Endothelial cell of umbilical vein (primary cell): ENCODE data around the gene RUNX2. TPM values are rescaled to one million over a fixed set of nuclear protein-coding genes. Genes with fewer than 3 reads are reported as not detected.

Experiments used
- BruUV-seq: library from RNA; stranded (reverse); fragments of 400-500 nt; replicated peaks from 2 replicates; lab custom pipeline; 2021; lab: Mats Ljungman, UMichigan
- CTCF ChIA-PET: fragments of 300-600, 350-600 bp; sonication (Branson Sonifier 250); formaldehyde crosslinking; loops from one replicate; lab custom pipeline; 2021; ENCODE audit warnings: antibody characterized with exemption, inconsistent platforms; lab: Charles Lee
- POLR2A ChIA-PET: fragments of 300-600, 350-600 bp; sonication (Branson Sonifier 250); formaldehyde crosslinking; loops from one replicate; lab custom pipeline; 2021; ENCODE audit warnings: antibody characterized with exemption, inconsistent platforms; lab: Charles Lee
- DNase-seq: peaks from one replicate; pipeline ENCODE4 v3.0.0-alpha.2; 2011; ENCODE audit warnings: low read depth, low spot score
- FAIRE-seq: peaks from 2 replicates; lab custom pipeline; 2011; peaks lifted over from hg19 to GRCh38; lab: Jason Lieb, UNC
- H2AFZ ChIP-seq: 2 replicates; pipeline ENCODE4 v1.6.0; 2012; ENCODE audit warnings: low read depth, low read length, control low read depth, inconsistent platforms
- H3K27ac ChIP-seq: 2 replicates; pipeline ENCODE4 v1.5.1; 2011; ENCODE audit warnings: low read depth, mild to moderate bottlenecking, control low read depth, low read length, moderate library complexity; ENCODE audit not compliant: insufficient read depth
- H3K27me3 ChIP-seq, 2 experiments: 2 replicates each; pipeline versions ENCODE4 v1.6.0 to v1.6.1; 2011; ENCODE audit warnings: low read length in 2 of 2, mixed read lengths in 1 of 2; ENCODE audit not compliant: control insufficient read depth in 2 of 2, insufficient read depth in 2 of 2
- H3K36me3 ChIP-seq, 2 experiments: 2 replicates in 1 of 2; 3 replicates in 1 of 2; pipeline ENCODE4 v1.5.1; 2011; ENCODE audit warnings: low read length in 2 of 2, mild to moderate bottlenecking in 1 of 2, moderate library complexity in 1 of 2; ENCODE audit not compliant: control insufficient read depth in 2 of 2, insufficient read depth in 2 of 2; ENCODE audit errors: extremely low read depth in 1 of 2
- H3K4me1 ChIP-seq: 3 replicates; pipeline ENCODE4 v1.5.1; 2011; ENCODE audit warnings: mild to moderate bottlenecking, low read length; ENCODE audit not compliant: control insufficient read depth, insufficient read depth; ENCODE audit errors: extremely low read depth
- H3K4me2 ChIP-seq: 2 replicates; pipeline ENCODE4 v1.6.1; 2011; ENCODE audit warnings: low read length, control low read depth, mixed read lengths; ENCODE audit not compliant: insufficient read depth
- H3K4me3 ChIP-seq, 3 experiments: fragments of 200-600 bp in 1 of 3; sonication (generic), shearing (Covaris generic) in 1 of 3; replicated peaks in 1 of 3; 2 replicates each; pipeline ENCODE4 v1.5.1; 2011 to 2016; ENCODE audit warnings: control low read depth in 3 of 3, low read length in 3 of 3, mild to moderate bottlenecking in 2 of 3, inconsistent platforms in 1 of 3, low read depth in 1 of 3, moderate library complexity in 1 of 3; ENCODE audit not compliant: insufficient read depth in 1 of 3
- H3K79me2 ChIP-seq: 2 replicates; pipeline ENCODE4 v1.6.0; 2012; ENCODE audit warnings: low read length, inconsistent platforms; ENCODE audit not compliant: control insufficient read depth, insufficient read depth
- H3K9ac ChIP-seq: replicated peaks from 2 replicates; pipeline ENCODE3; 2011; ENCODE audit warnings: low read length, control low read depth; ENCODE audit not compliant: insufficient read depth; ENCODE audit errors: extremely low read depth
- H3K9me1 ChIP-seq: replicated peaks from 3 replicates; pipeline ENCODE4 v1.6.0; 2011; ENCODE audit warnings: mild to moderate bottlenecking, low read length; ENCODE audit not compliant: control insufficient read depth, insufficient read depth; ENCODE audit errors: extremely low read depth
- H3K9me3 ChIP-seq: replicated peaks from 2 replicates; pipeline ENCODE4 v1.5.1; 2012; ENCODE audit warnings: low read length, inconsistent platforms; ENCODE audit not compliant: control insufficient read depth, insufficient read depth
- H4K20me1 ChIP-seq: replicated peaks from 2 replicates; pipeline ENCODE3; 2011; ENCODE audit warnings: mild to moderate bottlenecking, low read length; ENCODE audit not compliant: control insufficient read depth, insufficient read depth; ENCODE audit errors: extremely low read depth
- CTCF ChIP-seq, 2 donors: IDR thresholded peaks; 1 replicate in 1 of 2; 2 replicates in 1 of 2; pipeline ENCODE4 v1.5.1; 2011; ENCODE audit warnings: low read length in 2 of 2, mild to moderate bottlenecking in 2 of 2, moderate library complexity in 2 of 2, control low read depth in 1 of 2, inconsistent platforms in 1 of 2, low read depth in 1 of 2; ENCODE audit not compliant: insufficient read depth in 1 of 2; ENCODE audit errors: extremely low read depth in 1 of 2
- EZH2 ChIP-seq: IDR thresholded peaks from 2 replicates; pipeline ENCODE4 v1.6.1; 2012; ENCODE audit warnings: borderline replicate concordance, low read depth, mild to moderate bottlenecking, moderate library complexity, low read length, inconsistent platforms; ENCODE audit not compliant: severe bottlenecking
- FOS ChIP-seq: IDR thresholded peaks from 2 replicates; pipeline ENCODE4 v1.6.1; 2011; ENCODE audit warnings: mild to moderate bottlenecking, low read length, moderate library complexity, borderline replicate concordance; ENCODE audit not compliant: insufficient read depth
- GATA2 ChIP-seq: IDR thresholded peaks from 2 replicates; pipeline ENCODE4 v1.7.0; 2011; ENCODE audit warnings: low read depth, mild to moderate bottlenecking, moderate library complexity, mixed read lengths, low read length; ENCODE audit not compliant: insufficient read length, insufficient read depth
- JUN ChIP-seq: IDR thresholded peaks from 2 replicates; pipeline ENCODE4 v1.6.1; 2011; ENCODE audit warnings: borderline replicate concordance, low read depth; ENCODE audit not compliant: insufficient read length, insufficient read depth
- MAX ChIP-seq: IDR thresholded peaks from 2 replicates; pipeline ENCODE4 v1.6.1; 2011; ENCODE audit not compliant: insufficient read depth, insufficient read length
- MYC ChIP-seq: IDR thresholded peaks from one replicate; pipeline ENCODE4 v1.6.1; 2011; ENCODE audit warnings: mild to moderate bottlenecking, low read depth, low read length
- POLR2A ChIP-seq: IDR thresholded peaks from 2 replicates; pipeline ENCODE4 v1.6.1; 2012; ENCODE audit warnings: low read depth, mild to moderate bottlenecking, control low read depth, low read length
- POLR2AphosphoS5 ChIP-seq: IDR thresholded peaks from 2 replicates; pipeline ENCODE4 v1.6.1; 2012; ENCODE audit warnings: low read depth, mild to moderate bottlenecking, control low read depth, low read length, moderate library complexity; ENCODE audit not compliant: insufficient read depth
- dilution Hi-C: fragments of 300-500 bp; cut with MboI; formaldehyde crosslinking; loops from one replicate; pipeline ENCODE4 v1.15.0; 2019; ENCODE audit warnings: low sequenced_read_pairs; ENCODE audit not compliant: extremely low pct_ligation_motif_present
- intact Hi-C: fragments of 100-400 bp; cut with micrococcal nuclease; formaldehyde crosslinking; loops from one replicate; pipeline ENCODE4 v1.10.0; 2022
- polyA plus RNA-seq, 4 experiments: library from polyadenylated mRNA; depleted of rRNA in 3 of 4; stranded (reverse) in 3 of 4; unstranded in 1 of 4; fragments of >200 nt; gene quantifications; 2 replicates each; pipeline versions ENCODE4 v1.2.1 to v1.2.3, GENCODE V29; 2011 to 2012; ENCODE audit warnings: missing spikeins in 1 of 4
- total RNA-seq: library from RNA; stranded (reverse); gene quantifications from 2 replicates; pipeline ENCODE4 v1.2.3, GENCODE V29; 2021

Gene RUNX2
- total and polyA plus RNA-seq, 2 donors (not counting 3 experiments of a cell fraction or from before 2014, with no cell fraction given), result 0.06 TPM; not detected in 1

- Histone ChIP-seq H3K36me3 (no peaks in the 10 kb centered on the region), H3K79me2 (no peaks in the 10 kb centered on the region), H3K4me2 (no peak overlapping the region), H3K4me3 (no peak overlapping the region), H3K27ac (no peak overlapping the region), H3K27me3 (peaks cover 4 to 9% of the 10 kb centered on the region in 2 experiments), H3K9me1 (no peaks in the 10 kb centered on the region), H3K9ac (no peak overlapping the region), H4K20me1 (no peaks in the 10 kb centered on the region), H3K4me1 (no peaks in the 10 kb centered on the region), H2AFZ (no peak overlapping the region), H3K9me3 (no peaks in the 10 kb centered on the region)
- FAIRE-seq, result no peak
- CTCF ChIA-PET, result no interaction called here
- no peak for DNase-seq
- intact Hi-C loops (no loop called here), dilution Hi-C loops (no loop called here)
- no TSS peak for BruUV-seq
- TF ChIP-seq POLR2AphosphoS5, result no peak
- TF ChIP-seq MAX, result no peak
- TF ChIP-seq GATA2, result no peak
- TF ChIP-seq EZH2, result no peak
- TF ChIP-seq FOS, result no peak
- no peak for TF ChIP-seq CTCF (IDR thresholded peaks at IDR 0.05; ENCODE audit: extremely low read depth in 1 of 2, insufficient read depth in 1 of 2, low read depth in 1 of 2, low read length in 2 of 2)
- TF ChIP-seq MYC, result no peak
- TF ChIP-seq POLR2A, result no peak
- TF ChIP-seq JUN, result no peak
- POLR2A ChIA-PET, result no interaction called here
These were observed 60.2 kb downstream of the RUNX2 start for GRCh38 chr6:45388328-45388727.
